ENCODE results near the gene RUNX1. TPM values are rescaled to one million over a fixed set of nuclear protein-coding genes. Genes with fewer than 3 reads are reported as not detected.
A peak's percentile ranks its signal among the peaks of the same experiment; 100 is the strongest.

RUNX1 gene
- total RNA-seq, 1 donor from 2014 or later, result 109 TPM

GRCh38 chr21:34883491-34884271 is 165.4 kb downstream of the RUNX1 start:
- intact Hi-C loops (cut with DNase I), result no loop called here

GRCh38 chr21:34882719-34883131 is 166.4 kb downstream of the RUNX1 start:
- intact Hi-C loops (cut with DNase I), result no loop called here
- DNase-seq (ENCODE audit: low spot score) (no peak), ATAC-seq (no peak)

More at GRCh38 chr21:34883491-34884271, 165.4 kb downstream of the RUNX1 start:
- ATAC-seq (no peak), DNase-seq (ENCODE audit: low spot score) (no peak)

- no peak for ATAC-seq
- no peak for DNase-seq (ENCODE audit: low spot score)
- intact Hi-C loops (cut with DNase I), result no loop called here
Observed at GRCh38 chr21:34881839-34882371, 167.2 kb downstream of the RUNX1 start.

GRCh38 chr21:34881421-34881820 is 167.7 kb downstream of the RUNX1 start:
- ATAC-seq (no peak), DNase-seq (ENCODE audit: low spot score) (no peak)
- intact Hi-C loops (cut with DNase I), result no loop called here

- DNase-seq (ENCODE audit: low spot score), result no peak
- intact Hi-C loops (cut with DNase I), result no loop called here
Observed at GRCh38 chr21:34880401-34880800, 168.7 kb downstream of the RUNX1 start.

GRCh38 chr21:34878940-34879339 is 170.2 kb downstream of the RUNX1 start:
- intact Hi-C loops (cut with DNase I), result loop anchor here (10.0 kb wide), 1 partner anchor 134 kb away; no protein-coding TSS in a partner anchor
- DNase-seq (ENCODE audit: low spot score), result no peak
- no peak for ATAC-seq

More at GRCh38 chr21:34880401-34880800, 168.7 kb downstream of the RUNX1 start:
- no peak for ATAC-seq

- ATAC-seq (no peak), DNase-seq (ENCODE audit: low spot score) (no peak)
- intact Hi-C loops (cut with DNase I), result loop anchor here (10.0 kb wide), 1 partner anchor 134 kb away; no protein-coding TSS in a partner anchor
Observed at GRCh38 chr21:34878501-34878900, 170.6 kb downstream of the RUNX1 start.

- ATAC-seq (peak; percentile 17), DNase-seq (ENCODE audit: low spot score) (no peak)
- intact Hi-C loops (cut with DNase I), result loop anchor here (10.0 kb wide), 1 partner anchor 133 kb away; no protein-coding TSS in a partner anchor
Observed at GRCh38 chr21:34877485-34878128, 171.5 kb downstream of the RUNX1 start.

GRCh38 chr21:34875830-34876229 is 173.3 kb downstream of the RUNX1 start:
- DNase-seq (ENCODE audit: low spot score) (no peak), ATAC-seq (no peak)
- intact Hi-C loops (cut with DNase I), result loop anchor here (10.0 kb wide), 1 partner anchor 131 kb away; no protein-coding TSS in a partner anchor

GRCh38 chr21:34874684-34875513 is 174.2 kb downstream of the RUNX1 start:
- intact Hi-C loops (cut with DNase I), result loop anchor here (10.0 kb wide), 1 partner anchor 130 kb away; no protein-coding TSS in a partner anchor
- ATAC-seq (peak; percentile 59), DNase-seq (ENCODE audit: low spot score) (no peak)

GRCh38 chr21:34871026-34871908 is 177.8 kb downstream of the RUNX1 start:
- intact Hi-C loops (cut with DNase I), result loop anchor here (10.0 kb wide), 1 partner anchor 126 kb away; no protein-coding TSS in a partner anchor
- DNase-seq (ENCODE audit: low spot score), result no peak
- no peak for ATAC-seq

GRCh38 chr21:34870246-34870645 is 178.9 kb downstream of the RUNX1 start:
- intact Hi-C loops (cut with DNase I), result loop anchor here (10.0 kb wide), 1 partner anchor 125 kb away; no protein-coding TSS in a partner anchor
- ATAC-seq, result no peak
- no peak for DNase-seq (ENCODE audit: low spot score)

GRCh38 chr21:34869545-34869944 is 179.6 kb downstream of the RUNX1 start:
- intact Hi-C loops (cut with DNase I), result no loop called here
- ATAC-seq, result no peak
- no peak for DNase-seq (ENCODE audit: low spot score)

- DNase-seq (ENCODE audit: low spot score) (no peak), ATAC-seq (no peak)
- intact Hi-C loops (cut with DNase I), result no loop called here
Observed at GRCh38 chr21:34867785-34868184, 181.3 kb downstream of the RUNX1 start.

GRCh38 chr21:34865400-34866241 is 183.5 kb downstream of the RUNX1 start:
- ATAC-seq, result peak; percentile 37
- DNase-seq (ENCODE audit: low spot score), result no peak

GRCh38 chr21:34864370-34865149 is 184.5 kb downstream of the RUNX1 start:
- peak; percentile 77 for ATAC-seq
- intact Hi-C loops (cut with DNase I), result no loop called here
- no peak for DNase-seq (ENCODE audit: low spot score)

More at GRCh38 chr21:34865400-34866241, 183.5 kb downstream of the RUNX1 start:
- intact Hi-C loops (cut with DNase I), result no loop called here
